ENCODE measurements around the gene CLASP2. TPM values are rescaled to one million over a fixed set of nuclear protein-coding genes. Genes with fewer than 3 reads are reported as not detected.
"Not testable (repeated sequence)": the region's sequence is repeated elsewhere in the genome, so short reads cannot be mapped to it uniquely, and the experiment has no call there.

CLASP2 gene
- total RNA-seq: 100 to 1,000 TPM in 2 of 4 donors, 10 to 100 TPM in 2; 64.2 to 115 (median 92.1) TPM

DNA sequence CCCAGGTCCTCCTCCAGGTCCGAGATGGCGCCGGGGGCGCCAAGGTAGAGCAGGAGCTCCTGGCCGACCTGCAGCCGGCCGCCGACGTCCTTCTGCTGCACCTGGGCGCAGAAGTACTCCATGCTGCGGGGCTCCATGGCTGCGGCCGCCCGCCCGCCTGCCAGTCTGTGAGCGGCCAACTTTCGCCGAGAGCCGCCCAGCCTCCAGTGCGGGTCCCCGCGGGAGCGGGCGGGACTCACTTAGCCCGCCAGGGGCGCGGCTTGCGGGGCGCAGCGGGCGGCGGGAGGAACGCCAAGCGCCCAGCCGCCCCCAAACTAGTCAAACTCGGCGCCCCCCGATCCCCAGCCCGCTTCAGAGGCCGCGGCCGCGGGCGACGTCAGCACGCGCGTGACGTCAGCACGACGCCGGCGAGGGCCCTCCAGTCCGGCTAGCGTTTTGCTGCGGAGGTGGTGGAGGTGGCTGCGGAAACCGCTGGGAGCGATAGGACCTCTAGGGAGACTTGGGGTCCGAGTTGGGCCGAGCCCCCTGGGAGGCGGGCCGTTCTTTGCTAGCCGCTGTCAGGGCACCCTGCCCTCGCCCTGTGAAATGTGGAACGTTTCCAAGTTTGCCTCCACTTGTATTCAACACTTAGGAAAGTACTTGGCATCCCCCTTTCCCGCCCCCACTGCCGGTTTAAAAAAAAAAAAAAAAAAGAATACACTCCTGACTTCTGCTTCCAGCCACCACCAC, at the start of gene CLASP2:
CLASP2 (minus strand) TSS at position 389 of the 729 bp plus-strand sequence; CDS start at position 137, 252 bp downstream.
- Histone ChIP-seq H3K9me3 (no peaks in the 10 kb centered on the region), H3K4me1 (peaks cover 8 to 10% of the 10 kb centered on the region in 2 donors), H3K27ac (peak within 1 kb of the TSS; percentile 96 to 100 (median 98)), H3K36me3 (no peaks in the 10 kb centered on the region), H3K4me3 (replicated peaks in 1 of 3) (peak within 1 kb of the TSS; percentile 66 to 91 (median 90)), H3K27me3 (no peaks in the 10 kb centered on the region)
- intact Hi-C loops (cut with DNase I): no loop called here
- peak; percentile 29 to 90 for TF ChIP-seq POLR2A (IDR thresholded peaks at IDR 0.05)
- TF ChIP-seq, protein P1, sequence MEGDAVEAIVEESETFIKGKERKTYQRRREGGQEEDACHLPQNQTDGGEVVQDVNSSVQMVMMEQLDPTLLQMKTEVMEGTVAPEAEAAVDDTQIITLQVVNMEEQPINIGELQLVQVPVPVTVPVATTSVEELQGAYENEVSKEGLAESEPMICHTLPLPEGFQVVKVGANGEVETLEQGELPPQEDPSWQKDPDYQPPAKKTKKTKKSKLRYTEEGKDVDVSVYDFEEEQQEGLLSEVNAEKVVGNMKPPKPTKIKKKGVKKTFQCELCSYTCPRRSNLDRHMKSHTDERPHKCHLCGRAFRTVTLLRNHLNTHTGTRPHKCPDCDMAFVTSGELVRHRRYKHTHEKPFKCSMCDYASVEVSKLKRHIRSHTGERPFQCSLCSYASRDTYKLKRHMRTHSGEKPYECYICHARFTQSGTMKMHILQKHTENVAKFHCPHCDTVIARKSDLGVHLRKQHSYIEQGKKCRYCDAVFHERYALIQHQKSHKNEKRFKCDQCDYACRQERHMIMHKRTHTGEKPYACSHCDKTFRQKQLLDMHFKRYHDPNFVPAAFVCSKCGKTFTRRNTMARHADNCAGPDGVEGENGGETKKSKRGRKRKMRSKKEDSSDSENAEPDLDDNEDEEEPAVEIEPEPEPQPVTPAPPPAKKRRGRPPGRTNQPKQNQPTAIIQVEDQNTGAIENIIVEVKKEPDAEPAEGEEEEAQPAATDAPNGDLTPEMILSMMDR (IDR thresholded peaks at IDR 0.05): peak in 3 of 6 experiments; percentile 3 to 17 (median 7)
- DNase-seq: peak; percentile 87 to 90
- 0% methylated on average over 9 to 47 of the region's 68 CpGs for WGBS, 2 donors

DNA sequence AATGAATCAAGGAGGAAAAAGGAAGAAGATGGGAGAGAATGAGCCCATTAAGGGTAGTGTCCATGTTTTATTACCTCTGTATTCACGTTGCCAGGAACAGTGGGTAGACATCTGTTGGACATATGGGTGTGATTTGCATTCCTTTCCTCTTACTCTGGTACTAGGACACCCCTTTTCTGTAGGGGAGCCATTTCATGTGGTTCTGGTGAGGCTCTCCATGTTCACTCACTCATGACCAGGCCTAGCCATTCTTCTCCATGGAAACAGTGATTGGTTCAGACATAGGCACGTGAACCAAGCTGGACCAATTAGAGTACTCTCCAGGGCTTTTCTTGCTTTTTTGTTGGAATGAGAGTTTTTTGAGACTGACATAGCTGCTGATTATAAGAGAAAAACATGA, 40.8 kb upstream of the CLASP2 start:
- Histone ChIP-seq H3K4me1 (no peaks in the 10 kb centered on the region), H3K27ac (no peak overlapping the region), H3K9me3 (no peaks in the 10 kb centered on the region), H3K4me3 (replicated peaks in 1 of 3) (no peak overlapping the region), H3K36me3 (no peaks in the 10 kb centered on the region), H3K27me3 (no peaks in the 10 kb centered on the region)
- TF ChIP-seq, protein P1 (IDR thresholded peaks at IDR 0.05): no peak
- TF ChIP-seq POLR2A (IDR thresholded peaks at IDR 0.05): no peak
- no peak for DNase-seq
- intact Hi-C loops (cut with DNase I): no loop called here
- WGBS, 2 donors: 76 to 81% methylated on average over 2 of the region's 2 CpGs

DNA sequence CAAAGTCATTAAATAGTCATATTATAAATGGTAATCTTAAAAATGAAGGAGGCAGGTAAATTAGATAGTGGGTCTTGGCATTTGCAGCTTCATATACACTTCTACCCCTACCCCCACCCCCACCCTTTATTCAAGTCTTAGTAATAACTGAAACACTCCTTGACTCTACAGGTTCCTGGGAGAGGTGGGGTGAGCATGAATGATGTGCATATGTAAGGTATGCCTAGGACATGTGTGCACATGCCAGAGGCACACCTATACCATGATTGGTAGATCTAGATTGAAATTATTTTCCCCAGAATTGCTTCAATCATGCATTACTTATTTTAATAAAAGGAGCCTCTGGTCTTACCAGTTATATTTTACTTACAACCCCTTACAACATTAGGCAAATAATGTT, 40.2 kb upstream of the CLASP2 start:
- Histone ChIP-seq H3K4me3 (replicated peaks in 1 of 3) (no peak overlapping the region), H3K9me3 (no peaks in the 10 kb centered on the region), H3K4me1 (no peaks in the 10 kb centered on the region), H3K36me3 (no peaks in the 10 kb centered on the region), H3K27ac (no peak overlapping the region), H3K27me3 (no peaks in the 10 kb centered on the region)
- DNase-seq: no peak
- intact Hi-C loops (cut with DNase I): no loop called here
- TF ChIP-seq POLR2A (IDR thresholded peaks at IDR 0.05): no peak
- TF ChIP-seq, protein P1 (IDR thresholded peaks at IDR 0.05): no peak

DNA sequence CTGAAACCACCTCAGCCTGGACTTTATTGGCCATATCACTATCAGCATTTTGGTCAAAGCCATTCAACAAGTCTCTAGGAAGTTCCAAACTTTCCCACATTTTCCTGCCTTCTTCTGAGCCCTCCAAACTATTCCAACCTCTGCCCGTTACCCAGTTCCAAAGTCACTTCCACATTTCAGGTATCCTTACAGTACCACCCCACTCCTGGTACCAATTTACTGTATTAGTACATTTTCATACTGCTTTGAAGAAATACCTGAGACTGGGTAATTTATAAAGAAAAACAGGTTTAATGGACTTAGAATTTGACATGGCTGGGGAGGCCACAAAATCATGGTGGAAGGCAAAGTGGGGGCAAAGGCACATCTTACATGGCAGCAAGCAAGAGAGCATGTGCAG, 36.3 kb upstream of the CLASP2 start:
- H3K4me3 ChIP-seq (replicated peaks in 1 of 3); H3K27me3 ChIP-seq; H3K4me1 ChIP-seq; DNase-seq; H3K27ac ChIP-seq; H3K9me3 ChIP-seq; H3K36me3 ChIP-seq; intact Hi-C loops (cut with DNase I): not testable (repeated sequence)
- WGBS, 2 donors: 94 to 100% methylated on average over 1 of the region's 1 CpG

DNA sequence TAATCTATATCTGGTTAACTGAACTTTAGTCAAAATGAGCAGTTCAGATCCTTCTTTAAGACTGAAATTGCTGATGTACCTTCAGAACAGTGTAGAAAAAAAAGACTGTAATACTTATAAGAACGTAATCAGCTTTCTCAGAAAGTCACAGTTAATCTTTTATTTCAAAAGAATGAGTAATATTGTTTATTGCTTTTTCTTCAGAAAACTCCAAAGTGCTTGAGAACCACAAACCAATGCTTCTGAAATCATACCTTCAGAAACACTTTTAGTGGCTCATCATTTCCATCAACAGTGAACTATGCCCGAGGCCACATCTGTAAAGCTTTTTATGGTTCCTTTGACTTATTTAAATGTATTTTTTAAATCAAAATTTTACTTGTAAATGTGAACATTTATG, 33.3 kb upstream of the CLASP2 start:
- WGBS, 2 donors: 64 to 88% methylated on average over 2 of the region's 2 CpGs
- intact Hi-C loops (cut with DNase I): no loop called here
- no peak for DNase-seq
- Histone ChIP-seq H3K27ac (no peak overlapping the region), H3K4me3 (replicated peaks in 1 of 3) (no peak overlapping the region), H3K27me3 (no peaks in the 10 kb centered on the region), H3K9me3 (no peaks in the 10 kb centered on the region), H3K36me3 (no peaks in the 10 kb centered on the region), H3K4me1 (no peaks in the 10 kb centered on the region)
- no peak for TF ChIP-seq POLR2A (IDR thresholded peaks at IDR 0.05)
- TF ChIP-seq, protein P1 (IDR thresholded peaks at IDR 0.05): no peak

All from thyroid gland (tissue), 4 donors.